NCI-H1048 (cell line): Measurements from ENCODE around the gene OMP.

Source experiments
- DNase-seq: peaks from one replicate; lab custom pipeline; 2025; lab: John Stamatoyannopoulos, UW

The OMP gene

DNA sequence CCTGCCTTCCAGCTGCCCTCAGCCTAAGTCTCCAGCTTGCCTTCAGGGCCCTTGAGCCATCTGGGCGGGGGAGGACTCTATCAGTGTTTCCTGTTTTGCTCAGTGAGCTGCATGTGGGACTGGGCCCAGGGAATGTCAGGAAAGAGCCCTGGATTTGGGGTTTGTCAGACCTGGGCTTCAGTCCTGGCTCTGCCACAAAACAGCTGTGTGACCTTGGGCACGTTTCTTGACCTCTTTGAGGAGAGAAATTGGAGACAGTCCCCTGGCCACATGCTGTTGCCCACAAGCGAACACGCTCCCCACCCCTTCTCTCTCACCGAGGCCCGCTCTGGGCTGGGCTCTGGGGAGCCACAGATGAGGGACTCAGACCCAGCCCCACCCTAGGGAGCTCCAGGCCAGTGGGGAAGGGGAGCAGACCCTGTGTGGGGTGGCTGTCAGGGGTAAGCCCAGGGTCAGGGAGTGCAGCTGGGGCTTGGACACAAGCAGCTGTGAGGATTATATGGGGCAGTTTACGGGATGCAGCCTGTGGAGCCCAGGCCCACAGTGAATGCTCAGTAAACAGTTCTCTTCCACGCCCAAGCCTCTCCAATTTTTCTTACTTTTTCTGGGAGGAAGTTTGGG lies 37.7 kb downstream of the OMP start:
- DNase-seq, result no peak

DNA sequence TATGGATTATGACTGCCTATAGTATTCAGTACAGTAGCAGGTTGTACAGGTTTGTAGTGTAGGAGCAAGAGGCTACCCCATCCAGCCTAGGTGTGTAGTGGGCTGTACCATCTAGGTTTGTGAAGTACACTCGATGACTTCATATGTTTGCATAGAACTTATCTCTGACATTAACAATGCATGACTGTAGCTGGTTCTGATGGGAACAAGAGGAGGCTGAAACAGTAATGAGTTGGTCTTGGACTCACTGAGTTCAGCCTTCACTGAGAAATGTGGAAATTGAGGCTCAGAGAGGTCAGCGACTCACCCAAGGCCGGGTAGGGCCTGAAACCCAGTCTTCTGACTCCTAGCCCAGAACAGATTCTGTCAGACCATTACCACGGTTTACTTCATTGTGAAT lies 38.4 kb downstream of the OMP start:
- DNase-seq, result no peak

- no peak for DNase-seq
Measured at GRCh38 chr11:77141475-77141874, 38.8 kb downstream of the OMP start.

DNA sequence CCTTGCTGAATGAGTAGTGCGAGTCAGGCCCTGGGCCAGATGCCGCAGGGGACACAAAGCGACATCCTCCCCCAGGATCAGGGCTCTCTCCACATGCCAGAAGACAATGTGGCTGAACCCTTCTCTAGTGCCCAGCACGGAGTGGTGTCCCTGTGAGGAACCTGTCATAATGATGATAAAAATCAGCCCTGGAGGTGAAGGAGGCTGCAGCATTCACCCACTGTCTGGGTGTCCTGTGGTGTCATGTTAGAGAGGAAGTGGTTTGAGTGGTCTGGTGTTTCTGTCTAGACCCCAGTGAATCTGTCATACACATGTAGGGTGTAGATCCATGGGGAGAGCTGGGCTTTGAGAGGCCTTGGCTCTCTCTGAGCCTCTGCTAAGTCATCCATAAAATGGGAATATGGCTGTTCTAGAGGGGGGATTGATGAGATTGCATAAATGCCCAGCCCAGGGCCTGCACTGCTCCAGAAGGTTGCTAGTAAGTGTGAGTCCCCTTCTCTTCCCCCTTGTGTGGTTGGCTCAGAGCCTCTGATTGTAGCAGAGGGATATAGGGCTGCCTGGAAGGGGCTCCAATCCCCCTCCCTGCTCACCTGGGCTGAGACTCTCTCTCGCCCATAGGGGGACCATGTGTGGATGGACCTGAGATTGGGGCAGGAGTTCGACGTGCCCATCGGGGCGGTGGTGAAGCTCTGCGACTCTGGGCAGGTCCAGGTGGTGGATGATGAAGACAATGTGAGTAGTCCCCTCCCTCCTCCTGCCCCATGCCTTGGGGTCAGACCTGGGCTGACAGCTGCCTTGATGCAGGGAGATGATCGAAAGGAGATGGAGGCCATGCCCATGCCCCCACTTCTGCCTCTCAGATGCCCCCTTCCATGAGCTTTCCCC lies 39.7 kb downstream of the OMP start:
- no peak for DNase-seq

GRCh38 chr11:77143405-77144020 lies 40.9 kb downstream of the OMP start:
- no peak for DNase-seq

DNA sequence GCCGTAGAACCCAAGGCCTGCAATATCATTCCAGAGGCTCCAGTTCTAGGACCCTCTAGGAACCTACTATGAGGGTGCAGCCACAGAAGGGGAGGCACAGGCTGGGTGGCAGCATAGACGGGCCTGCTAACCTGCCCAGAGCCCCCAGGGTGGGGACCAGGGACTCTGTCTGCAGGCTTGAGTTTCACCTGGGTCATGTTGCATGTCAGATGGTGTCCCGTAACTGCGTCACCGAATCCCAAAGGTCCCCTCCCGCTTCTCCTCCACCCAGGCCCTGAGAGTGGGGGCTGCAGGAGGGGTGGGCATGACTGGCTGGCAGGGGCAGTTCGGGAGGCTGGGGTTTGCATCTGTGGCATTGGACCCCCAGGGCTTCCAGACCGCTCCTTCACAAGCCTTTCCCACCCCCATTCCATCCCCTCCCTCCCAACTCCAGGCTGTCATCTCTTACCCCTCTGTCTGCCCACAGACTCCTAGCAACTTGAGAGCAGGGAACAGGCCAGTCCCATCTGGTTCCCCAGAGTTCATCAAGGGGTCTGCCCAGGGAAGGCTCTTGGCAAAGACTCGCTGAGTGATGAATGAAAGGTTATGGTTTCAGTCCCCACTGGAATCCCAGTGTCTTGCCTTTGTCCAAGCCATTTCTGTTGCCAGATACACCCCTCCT lies 41.7 kb downstream of the OMP start:
- DNase-seq, result no peak

GRCh38 chr11:77144857-77145428 lies 42.3 kb downstream of the OMP start:
- DNase-seq, result no peak

DNA sequence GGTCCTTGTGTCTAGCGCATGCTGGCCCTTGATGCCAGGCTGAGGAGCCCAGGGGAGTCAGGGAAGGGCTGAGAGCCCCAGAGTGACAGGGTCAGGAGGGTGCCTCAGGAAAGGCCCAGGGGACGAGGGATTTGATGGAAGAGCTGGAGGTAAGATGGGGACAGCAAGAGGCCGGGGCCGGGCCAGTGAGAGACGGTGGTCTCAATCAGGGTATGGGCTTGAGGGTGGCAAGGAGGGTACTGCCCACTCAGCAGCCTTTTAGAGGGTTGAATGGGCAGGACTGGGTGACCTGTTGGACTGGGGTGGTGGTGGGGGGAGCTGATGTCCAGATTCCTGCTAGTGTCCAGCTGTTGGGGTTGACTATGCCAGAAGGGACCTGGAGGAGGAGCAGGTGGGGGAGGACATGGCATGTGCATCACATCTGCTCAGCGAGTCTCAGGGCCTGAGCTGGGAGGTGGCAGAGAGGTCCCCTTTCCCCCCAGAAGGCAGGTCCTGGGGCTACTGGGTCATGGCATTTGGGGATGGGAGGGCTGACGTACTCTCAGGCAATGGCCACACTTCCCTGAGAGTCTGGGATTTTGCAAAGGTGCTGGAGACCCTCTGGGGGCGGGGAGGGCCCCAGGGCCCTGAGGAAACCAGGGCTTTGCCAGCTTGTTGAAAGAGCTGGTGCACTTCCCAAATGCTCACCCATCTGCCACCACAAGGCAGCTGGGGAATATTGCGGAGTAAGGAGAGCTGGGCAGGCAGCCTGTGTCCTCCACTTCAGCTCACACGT lies 43.8 kb downstream of the OMP start:
- no peak for DNase-seq

DNA sequence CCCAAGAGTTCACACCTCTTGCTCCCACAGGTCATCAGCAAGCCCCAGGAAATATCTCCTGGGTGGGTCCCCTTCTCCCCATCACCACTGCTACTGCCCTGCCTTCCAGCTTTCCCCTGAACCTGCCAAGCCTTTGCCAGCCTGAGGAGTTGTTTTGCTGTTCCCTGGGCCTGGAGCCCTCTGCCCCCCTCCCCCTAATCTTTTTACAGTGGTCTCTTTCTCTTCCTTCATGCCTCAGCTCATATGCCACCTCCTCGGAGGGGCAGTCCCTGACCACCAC lies 44.3 kb downstream of the OMP start:
- DNase-seq, result no peak

- DNase-seq, result no peak
Measured at GRCh38 chr11:77147668-77148321, 45.2 kb downstream of the OMP start.

GRCh38 chr11:77148963-77149715 lies 46.5 kb downstream of the OMP start:
- no peak for DNase-seq

DNA sequence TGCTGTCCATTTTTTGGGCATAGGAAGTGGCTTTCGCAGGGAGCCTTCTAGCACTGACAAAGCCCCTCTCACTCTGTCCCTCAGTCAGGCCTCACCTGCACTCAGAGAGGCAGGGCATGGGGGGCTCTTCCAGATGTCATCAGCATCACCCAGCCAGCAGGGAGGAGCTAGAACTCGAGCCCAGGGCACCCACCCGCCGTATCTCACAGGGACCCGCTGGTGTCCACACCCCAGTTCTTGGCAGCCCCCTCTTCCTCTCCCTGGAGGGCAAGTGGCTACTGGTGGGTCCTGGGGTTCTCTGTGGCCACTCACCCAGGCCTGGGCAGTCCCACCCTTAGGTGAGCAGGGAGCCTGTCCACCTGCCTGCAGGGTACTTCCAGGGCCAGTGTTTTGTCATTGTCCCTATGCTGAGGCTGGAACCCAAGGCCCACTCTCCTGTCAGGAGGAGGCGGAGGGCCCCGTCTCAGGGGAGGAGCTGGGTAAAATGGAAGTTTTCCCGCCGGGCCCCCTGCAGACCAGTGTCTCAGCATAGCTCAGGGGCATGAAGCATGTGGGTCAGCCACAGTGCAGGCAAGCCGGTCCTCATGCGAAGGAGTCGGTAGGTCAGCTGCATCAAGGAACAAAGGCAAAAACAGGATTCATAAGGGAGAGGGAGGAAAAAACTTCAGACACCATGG lies 47.2 kb downstream of the OMP start:
- DNase-seq, result no peak

GRCh38 chr11:77150836-77151235 lies 48.2 kb downstream of the OMP start:
- DNase-seq, result no peak

GRCh38 chr11:77151804-77152509 lies 49.3 kb downstream of the OMP start:
- DNase-seq, result no peak

- no peak for DNase-seq
Measured at GRCh38 chr11:77152846-77153245, 50.2 kb downstream of the OMP start.
